Right ventricle myocardium superior (tissue), 1 donor: Measurements from ENCODE around the gene CENPV. TPM values are rescaled to one million over a fixed set of nuclear protein-coding genes. Genes with fewer than 3 reads are reported as not detected.

Source experiments
- total RNA-seq: library from RNA; stranded (reverse); fragmentation: NEBNext Ultra II Directional; extraction: Animal tissue kit (Norgen Biotek cat#: 25700); gene quantifications from one replicate; pipeline ENCODE4 v1.2.1, GENCODE V29; 2021
- donor health status: DM: no; HTN: yes; CAD: no; lungs with severe emphysema.

Gene CENPV
- total RNA-seq, 1 donor from 2014 or later, result 11.9 TPM

Other genes with a start within 250 kb of the CENPV start
- 61.4 TPM for gene NCOR1, start 137.9 kb downstream of the CENPV start, total RNA-seq
- 8.2 TPM for gene PIGL, start 136.3 kb downstream of the CENPV start, total RNA-seq
- 1,408 TPM for gene UBB, start 27.6 kb upstream of the CENPV start, total RNA-seq
- gene TRPV2, start 62.1 kb upstream of the CENPV start, total RNA-seq, result 10.3 TPM
- gene LRRC75A, start 138.7 kb upstream of the CENPV start, total RNA-seq, result 0.40 TPM
- 8.1 TPM for gene ZNF287, start 215.7 kb upstream of the CENPV start, total RNA-seq